ENCODE data around the gene TAS1R2. TPM values are rescaled to one million over a fixed set of nuclear protein-coding genes. Genes with fewer than 3 reads are reported as not detected.

The TAS1R2 gene
- total and polyA plus RNA-seq, 9 of the 15 experiments (the other 6 are each of a cell fraction or from before 2014, with no cell fraction given), result not detected

GRCh38 chr1:18807334-18808063 is 52.0 kb downstream of the TAS1R2 start (continued):
- TF ChIP-seq PCBP1 (IDR thresholded peaks at IDR 0.05; ENCODE audit: low read depth, low read length, poor library complexity, severe bottlenecking) (no peak), MCM7 (IDR thresholded peaks at IDR 0.05) (no peak), SETDB1 (IDR thresholded peaks at IDR 0.05; ENCODE audit: low read length) (no peak), ZC3H4 (CRISPR knock-in tag; IDR thresholded peaks at IDR 0.05; ENCODE audit: borderline replicate concordance) (no peak), CCAR2 (IDR thresholded peaks at IDR 0.05; ENCODE audit: low read depth, low read length) (no peak), CBFA2T3 (IDR thresholded peaks at IDR 0.05) (peak; percentile 55), ZBED1 (IDR thresholded peaks at IDR 0.05) (no peak), NCOA6 (IDR thresholded peaks at IDR 0.05) (no peak), CBFA2T2 (conservative IDR thresholded peaks at IDR 0.05) (no peak), SAFB (IDR thresholded peaks at IDR 0.05; ENCODE audit: borderline replicate concordance, low read depth, low read length) (no peak), ZNF324 (CRISPR knock-in tag; IDR thresholded peaks at IDR 0.05) (no peak), POLR2AphosphoS5 (IDR thresholded peaks at IDR 0.05; ENCODE audit: control insufficient read depth, insufficient read depth, low read depth, low read length) (peak; percentile 41; the same call in 1 of the 2 replicates), ZNF436 (CRISPR knock-in tag; IDR thresholded peaks at IDR 0.05) (no peak), ZNF79 (CRISPR knock-in tag; IDR thresholded peaks at IDR 0.05; ENCODE audit: low read depth) (no peak), MEIS2 (IDR thresholded peaks at IDR 0.05; ENCODE audit: partially characterized antibody) (peak; percentile 98), SMC3 (conservative IDR thresholded peaks at IDR 0.05; ENCODE audit: insufficient read depth, low read depth, low read length) (no peak), KAT8 (IDR thresholded peaks at IDR 0.05; ENCODE audit: low read depth) (no peak), ZBTB8A (IDR thresholded peaks at IDR 0.05; ENCODE audit: partially characterized antibody) (no peak), SMAD4 (CRISPR knock-in tag; conservative IDR thresholded peaks at IDR 0.05) (0 out of 2 replicates have a peak, but pooled peaks have one; percentile 22), ERF (CRISPR knock-in tag; IDR thresholded peaks at IDR 0.05) (no peak), ZNF12 (CRISPR knock-in tag; IDR thresholded peaks at IDR 0.05) (no peak), ELK1 (CRISPR knock-in tag; IDR thresholded peaks at IDR 0.05) (no peak), MCM5 (IDR thresholded peaks at IDR 0.05; ENCODE audit: low read depth) (no peak), MIER1 (IDR thresholded peaks at IDR 0.05; ENCODE audit: low read depth) (no peak), ZBTB5 (IDR thresholded peaks at IDR 0.05) (no peak), KDM4B (IDR thresholded peaks at IDR 0.05; ENCODE audit: borderline replicate concordance in 2 of 2, low read depth in 1 of 2) (no peak), TSC22D4 (tag; IDR thresholded peaks at IDR 0.05) (no peak), KLF16 (IDR thresholded peaks at IDR 0.05) (no peak), NCOR1 (IDR thresholded peaks at IDR 0.05) (peak; percentile 60; the same call in 1 of the 2 replicates)
